ENCODE results near the gene PPP1R7. TPM values are rescaled to one million over a fixed set of nuclear protein-coding genes. Genes with fewer than 3 reads are reported as not detected.

The PPP1R7 gene
- total RNA-seq, 1 experiment from 2014 or later, result 45.4 TPM

DNA sequence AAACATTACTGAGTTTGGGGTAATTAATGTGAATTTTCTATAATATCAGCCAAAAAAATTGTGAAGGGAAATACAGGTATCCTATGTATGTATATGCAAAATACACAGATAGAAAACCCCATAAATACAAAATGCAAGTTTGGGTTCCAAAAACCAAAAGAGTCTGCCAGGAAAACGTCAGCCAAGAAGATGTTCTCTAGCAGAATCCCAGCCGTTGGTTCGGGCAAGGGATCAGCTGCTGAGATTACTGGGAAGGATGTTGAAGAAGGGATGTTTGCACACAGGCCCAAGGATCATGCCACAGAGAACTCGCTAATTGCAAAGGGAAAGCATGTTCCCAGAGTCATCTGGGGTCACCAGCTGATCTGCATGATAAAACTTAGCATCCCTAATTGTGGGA is 28.7 kb downstream of the PPP1R7 start:
- RAD21 ChIA-PET (ENCODE audit: low non-redundant PET in 1 of 2, low total read pairs in 2 of 2, uncharacterized antibody in 2 of 2, unreplicated experiment in 2 of 2), result no interaction called here
- H3K9ac ChIP-seq (ENCODE audit: low read length), result no peak overlapping the region
- H3K4me3 ChIP-seq (replicated peaks in 1 of 2; ENCODE audit: low read depth in 1 of 2, low read length in 2 of 2), result no peak overlapping the region
- TF ChIP-seq POLR2AphosphoS5 (IDR thresholded peaks at IDR 0.05; ENCODE audit: low read depth, low read length), result no peak
- no peak for TF ChIP-seq RAD21 (IDR thresholded peaks at IDR 0.05; ENCODE audit: low read depth)
- TF ChIP-seq, protein P1, sequence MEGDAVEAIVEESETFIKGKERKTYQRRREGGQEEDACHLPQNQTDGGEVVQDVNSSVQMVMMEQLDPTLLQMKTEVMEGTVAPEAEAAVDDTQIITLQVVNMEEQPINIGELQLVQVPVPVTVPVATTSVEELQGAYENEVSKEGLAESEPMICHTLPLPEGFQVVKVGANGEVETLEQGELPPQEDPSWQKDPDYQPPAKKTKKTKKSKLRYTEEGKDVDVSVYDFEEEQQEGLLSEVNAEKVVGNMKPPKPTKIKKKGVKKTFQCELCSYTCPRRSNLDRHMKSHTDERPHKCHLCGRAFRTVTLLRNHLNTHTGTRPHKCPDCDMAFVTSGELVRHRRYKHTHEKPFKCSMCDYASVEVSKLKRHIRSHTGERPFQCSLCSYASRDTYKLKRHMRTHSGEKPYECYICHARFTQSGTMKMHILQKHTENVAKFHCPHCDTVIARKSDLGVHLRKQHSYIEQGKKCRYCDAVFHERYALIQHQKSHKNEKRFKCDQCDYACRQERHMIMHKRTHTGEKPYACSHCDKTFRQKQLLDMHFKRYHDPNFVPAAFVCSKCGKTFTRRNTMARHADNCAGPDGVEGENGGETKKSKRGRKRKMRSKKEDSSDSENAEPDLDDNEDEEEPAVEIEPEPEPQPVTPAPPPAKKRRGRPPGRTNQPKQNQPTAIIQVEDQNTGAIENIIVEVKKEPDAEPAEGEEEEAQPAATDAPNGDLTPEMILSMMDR (IDR thresholded peaks at IDR 0.05 in 2 of 3, conservative IDR thresholded peaks at IDR 0.05 in 1 of 3; ENCODE audit: borderline replicate concordance in 1 of 3, insufficient read depth in 1 of 3, low read depth in 2 of 3, low read length in 2 of 3), result no peak
- TF ChIP-seq CEBPB (IDR thresholded peaks at IDR 0.05; ENCODE audit: low read depth), result no peak
- H4K20me1 ChIP-seq (ENCODE audit: insufficient read depth), result no peaks in the 10 kb centered on the region
- BruUV-seq (replicated peaks), result no TSS peak
- no peaks in the 10 kb centered on the region for H3K36me3 ChIP-seq (ENCODE audit: control insufficient read depth in 1 of 2, insufficient read depth in 2 of 2, low read length in 2 of 2)
- H3K9me3 ChIP-seq (ENCODE audit: control insufficient read depth in 1 of 2, insufficient read depth in 1 of 2, low read depth in 1 of 2, low read length in 2 of 2), result no peaks in the 10 kb centered on the region
- H3K4me2 ChIP-seq (ENCODE audit: low read length), result no peak overlapping the region
- no peaks in the 10 kb centered on the region for H3K9me2 ChIP-seq (ENCODE audit: insufficient read depth)
- no peak overlapping the region for H3K27ac ChIP-seq (ENCODE audit: low read depth, low read length)
- H3K4me1 ChIP-seq (ENCODE audit: control insufficient read depth in 1 of 2, insufficient read depth in 2 of 2, low read length in 2 of 2), result no peaks in the 10 kb centered on the region
- CTCF ChIA-PET, result no interaction called here
- POLR2A ChIA-PET, result no interaction called here
- no peaks in the 10 kb centered on the region for H3K27me3 ChIP-seq (ENCODE audit: insufficient read depth, low read length)
- intact Hi-C loops (cut with micrococcal nuclease), result no loop called here
- DNase-seq (ENCODE audit: low read depth, low spot score) (no peak), ATAC-seq (no peak)
- no peak overlapping the region for H2AFZ ChIP-seq (ENCODE audit: low read depth, low read length, poor library complexity, severe bottlenecking)
- H3K79me2 ChIP-seq (ENCODE audit: insufficient read depth, low read length), result no peaks in the 10 kb centered on the region

DNA sequence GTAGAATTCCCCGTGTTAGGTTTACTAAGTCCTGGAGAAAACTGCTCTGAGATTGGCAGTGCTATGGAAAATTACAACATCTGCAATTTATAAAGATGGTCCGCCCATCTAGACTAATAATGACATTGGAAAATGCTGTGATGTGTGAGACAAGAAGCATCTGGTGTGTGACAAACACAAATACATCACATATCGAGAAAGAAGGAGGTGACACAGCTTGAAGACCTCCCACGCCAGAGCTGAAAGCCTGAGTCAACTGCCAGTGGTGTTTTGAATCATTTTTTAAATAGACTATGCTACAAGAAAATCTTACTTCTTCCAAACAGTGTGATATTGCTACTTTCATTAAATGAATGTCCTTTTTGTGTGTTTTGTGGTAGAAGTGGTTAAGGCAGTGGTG is 29.6 kb downstream of the PPP1R7 start:
- no peak overlapping the region for H3K9ac ChIP-seq (ENCODE audit: low read length)
- H3K9me2 ChIP-seq (ENCODE audit: insufficient read depth), result no peaks in the 10 kb centered on the region
- DNase-seq (ENCODE audit: low read depth, low spot score) (no peak), ATAC-seq (no peak)
- no peaks in the 10 kb centered on the region for H3K36me3 ChIP-seq (ENCODE audit: control insufficient read depth in 1 of 2, insufficient read depth in 2 of 2, low read length in 2 of 2)
- no TSS peak for BruUV-seq (replicated peaks)
- no peaks in the 10 kb centered on the region for H3K4me1 ChIP-seq (ENCODE audit: control insufficient read depth in 1 of 2, insufficient read depth in 2 of 2, low read length in 2 of 2)
- intact Hi-C loops (cut with micrococcal nuclease), result no loop called here
- no peak overlapping the region for H2AFZ ChIP-seq (ENCODE audit: low read depth, low read length, poor library complexity, severe bottlenecking)
- ChIA-PET RAD21 (ENCODE audit: low non-redundant PET in 1 of 2, low total read pairs in 2 of 2, uncharacterized antibody in 2 of 2, unreplicated experiment in 2 of 2) (no interaction called here), CTCF (no interaction called here), POLR2A (no interaction called here)
- H3K27ac ChIP-seq (ENCODE audit: low read depth, low read length), result no peak overlapping the region
- H4K20me1 ChIP-seq (ENCODE audit: insufficient read depth), result no peaks in the 10 kb centered on the region
- no peak overlapping the region for H3K4me2 ChIP-seq (ENCODE audit: low read length)
- no peaks in the 10 kb centered on the region for H3K27me3 ChIP-seq (ENCODE audit: insufficient read depth, low read length)
- no peak overlapping the region for H3K4me3 ChIP-seq (replicated peaks in 1 of 2; ENCODE audit: low read depth in 1 of 2, low read length in 2 of 2)
- no peaks in the 10 kb centered on the region for H3K9me3 ChIP-seq (ENCODE audit: control insufficient read depth in 1 of 2, insufficient read depth in 1 of 2, low read depth in 1 of 2, low read length in 2 of 2)
- no peaks in the 10 kb centered on the region for H3K79me2 ChIP-seq (ENCODE audit: insufficient read depth, low read length)
- no peak for TF ChIP-seq ZFX (IDR thresholded peaks at IDR 0.05)
- no peak for TF ChIP-seq POLR2A (IDR thresholded peaks at IDR 0.05; ENCODE audit: borderline replicate concordance, extremely low read depth, insufficient read depth, insufficient read length)
- no peak for TF ChIP-seq SP1 (IDR thresholded peaks at IDR 0.05; ENCODE audit: low read depth)
- TF ChIP-seq, protein P1 (IDR thresholded peaks at IDR 0.05 in 2 of 3, conservative IDR thresholded peaks at IDR 0.05 in 1 of 3; ENCODE audit: borderline replicate concordance in 1 of 3, insufficient read depth in 1 of 3, low read depth in 2 of 3, low read length in 2 of 3), result no peak
- TF ChIP-seq EZH2 (IDR thresholded peaks at IDR 0.05), result no peak
- TF ChIP-seq EGR1 (IDR thresholded peaks at IDR 0.05; ENCODE audit: low read depth), result no peak
- no peak for TF ChIP-seq ELF1 (IDR thresholded peaks at IDR 0.05; ENCODE audit: borderline replicate concordance, low read depth)
- TF ChIP-seq FOSL1 (IDR thresholded peaks at IDR 0.05; ENCODE audit: low read depth), result no peak
- no peak for TF ChIP-seq EZH2phosphoT487 (IDR thresholded peaks at IDR 0.05; ENCODE audit: borderline replicate concordance)
- no peak for TF ChIP-seq SIN3A (IDR thresholded peaks at IDR 0.05; ENCODE audit: low read depth)
- no peak for TF ChIP-seq REST (IDR thresholded peaks at IDR 0.05; ENCODE audit: low read depth)
- TF ChIP-seq ZNF274 (IDR thresholded peaks at IDR 0.05; ENCODE audit: low read depth, low read length), result no peak

Data from HCT116 (cell line).